GM19023 (cell line): ENCODE measurements around the gene NDST1.
"Not testable (repeated sequence)": the region's sequence is repeated elsewhere in the genome, so short reads cannot be mapped to it uniquely, and the experiment has no call there.

Experiments
- ATAC-seq: cut with Tn5 transposase; IDR thresholded peaks from one replicate; pipeline ENCODE4 v1.9.1; 2021; ENCODE audit warnings: mild to moderate bottlenecking, moderate library complexity; ENCODE audit not compliant: unreplicated experiment

Gene NDST1

GRCh38 chr5:150506571-150507473 is 1.1 kb upstream of the NDST1 start:
- ATAC-seq, result no peak

- no peak for ATAC-seq
These were observed 328 bp downstream of the NDST1 start for GRCh38 chr5:150508277-150508640.

GRCh38 chr5:150508828-150509227 is 897 bp downstream of the NDST1 start:
- ATAC-seq, result no peak

DNA sequence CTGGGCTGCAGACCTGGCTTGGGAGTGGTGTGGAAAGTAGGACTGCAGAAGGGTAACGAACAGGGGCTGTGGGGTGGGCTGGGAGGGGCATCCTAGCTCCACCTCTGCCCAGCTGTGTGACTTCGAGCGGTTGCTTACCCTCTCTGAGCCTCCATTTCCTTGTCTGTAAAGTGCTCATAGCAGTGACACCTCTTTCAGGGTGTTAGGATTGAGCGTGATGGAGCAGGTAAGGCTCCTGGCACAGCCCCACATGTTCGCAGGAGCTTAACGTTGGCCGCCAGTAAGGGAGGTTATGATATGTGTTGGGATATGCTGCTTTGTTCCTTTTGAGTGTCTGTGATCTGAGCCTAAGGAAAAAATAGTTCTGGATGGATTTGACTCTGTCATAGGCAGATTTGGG is 2.1 kb downstream of the NDST1 start:
- no peak for ATAC-seq

DNA sequence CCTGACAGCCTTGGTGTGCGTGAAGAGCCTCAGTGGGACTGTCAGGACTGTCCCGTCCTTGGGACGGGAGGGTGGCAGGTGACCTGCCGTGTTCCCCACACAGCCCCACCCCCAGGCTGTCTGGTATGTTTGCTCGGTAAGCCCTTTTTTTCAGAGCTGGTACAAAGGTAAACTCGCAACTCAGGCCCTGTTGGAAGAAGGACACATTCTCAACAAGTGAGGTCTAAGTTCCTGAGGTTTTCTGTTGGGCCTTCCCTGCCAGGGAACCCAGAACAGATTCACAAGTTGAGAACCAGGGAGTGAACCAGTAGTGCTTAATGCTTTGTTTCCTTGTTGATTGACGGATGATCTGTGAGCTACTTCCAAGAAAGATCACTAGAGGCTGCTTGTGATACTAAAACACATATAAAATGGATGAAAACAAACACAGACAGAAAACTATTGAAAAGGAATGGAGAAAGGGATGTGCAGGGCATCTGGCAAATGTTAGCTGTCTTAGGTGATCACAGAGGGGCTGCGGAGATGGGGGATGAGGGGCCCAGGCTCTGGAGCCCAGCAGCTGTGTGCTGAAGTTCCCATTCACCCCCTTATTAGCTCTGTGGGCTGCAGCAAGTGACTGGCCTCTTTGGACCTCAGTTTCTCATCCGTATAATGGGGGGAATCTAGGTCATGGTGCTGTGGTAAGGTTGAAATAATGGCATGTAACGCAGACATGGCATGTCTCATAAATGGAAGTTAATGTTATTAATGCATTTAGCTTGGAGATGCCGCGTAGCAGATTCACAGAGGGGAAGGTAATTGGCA is 2.7 kb downstream of the NDST1 start:
- no peak for ATAC-seq

DNA sequence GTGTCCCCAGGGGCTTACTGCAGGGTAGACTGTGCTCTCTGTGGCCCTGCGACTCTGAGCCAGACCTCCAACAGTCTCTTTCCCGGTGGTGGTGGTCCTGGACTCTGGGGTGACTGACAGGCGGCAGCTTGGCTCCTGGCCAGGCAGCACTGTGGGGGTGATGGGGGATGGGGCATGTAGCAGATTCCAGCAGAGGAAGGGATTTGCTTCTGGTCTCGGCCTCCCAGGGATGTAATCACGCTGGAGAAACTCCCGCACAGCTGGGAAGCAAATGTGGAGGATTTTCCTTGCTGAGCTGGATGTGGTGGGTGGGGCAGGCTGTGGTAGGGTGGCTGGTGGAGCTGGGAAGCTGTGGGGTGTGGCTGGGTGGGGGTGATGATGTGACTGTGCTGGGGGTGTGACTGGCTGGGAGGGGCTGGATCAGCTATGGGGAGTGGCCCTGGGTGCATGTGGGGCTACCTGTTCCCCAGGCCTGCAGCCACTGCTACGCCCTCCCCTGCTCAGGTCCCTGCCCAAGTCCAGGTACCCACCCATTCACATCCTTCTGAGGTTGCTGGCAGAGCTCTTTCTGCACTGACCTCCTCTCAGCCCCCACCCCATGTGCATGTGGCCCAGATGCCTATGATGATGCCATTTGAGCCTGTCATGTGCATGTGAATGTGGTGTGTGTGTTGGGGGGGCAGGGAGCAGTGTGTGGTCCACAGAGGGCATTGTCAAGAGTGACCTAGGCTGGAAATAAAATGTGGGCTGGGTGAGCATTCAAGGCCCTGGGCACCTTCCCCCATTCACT is 3.8 kb downstream of the NDST1 start:
- no peak for ATAC-seq

- ATAC-seq, result no peak
These were observed 4.4 kb downstream of the NDST1 start for GRCh38 chr5:150512368-150512747.

DNA sequence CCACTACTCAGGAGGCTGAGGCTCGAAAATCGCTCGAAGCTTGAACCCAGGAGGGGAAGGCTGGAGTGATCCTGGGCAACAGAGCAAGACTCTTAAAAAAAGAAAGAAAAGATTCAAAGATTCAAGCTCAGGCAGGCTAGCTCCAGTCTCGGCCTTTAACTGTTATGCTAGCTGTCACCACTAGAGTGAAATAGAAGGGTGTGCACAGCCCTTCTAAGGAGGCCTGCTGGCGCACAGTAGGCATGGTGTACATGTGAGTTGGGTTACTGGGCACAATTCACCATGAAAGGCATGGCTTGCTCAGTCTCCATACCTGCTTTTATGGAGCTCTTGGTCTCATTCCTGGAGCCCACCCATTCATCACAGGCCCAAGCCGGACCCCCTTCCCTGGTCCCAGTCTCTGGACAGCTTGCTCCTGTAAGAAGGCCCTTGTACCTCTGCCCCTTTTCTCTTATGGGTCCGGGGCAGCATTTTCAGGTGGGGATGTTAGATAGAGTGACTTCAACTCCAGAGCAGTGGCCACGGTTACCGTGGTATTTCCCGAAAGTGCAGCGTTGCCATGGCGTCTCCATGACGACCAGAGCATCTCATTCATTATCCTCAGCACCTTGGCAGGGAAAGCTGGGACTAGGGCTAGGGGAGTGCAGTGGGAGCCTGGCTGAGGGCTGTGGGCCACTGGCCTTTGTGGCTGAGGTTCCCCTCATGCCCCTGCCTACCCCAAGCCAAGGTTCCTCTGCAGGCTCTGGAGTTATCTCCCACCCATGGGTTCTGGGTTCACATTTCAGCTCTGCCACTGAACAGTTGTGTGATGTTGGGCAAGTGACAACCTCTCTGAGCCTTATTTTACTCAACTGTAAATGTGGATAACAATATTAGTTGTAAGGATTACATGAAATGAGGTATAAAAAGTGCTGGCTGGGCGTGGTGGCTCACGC is 5.7 kb downstream of the NDST1 start:
- no peak for ATAC-seq

DNA sequence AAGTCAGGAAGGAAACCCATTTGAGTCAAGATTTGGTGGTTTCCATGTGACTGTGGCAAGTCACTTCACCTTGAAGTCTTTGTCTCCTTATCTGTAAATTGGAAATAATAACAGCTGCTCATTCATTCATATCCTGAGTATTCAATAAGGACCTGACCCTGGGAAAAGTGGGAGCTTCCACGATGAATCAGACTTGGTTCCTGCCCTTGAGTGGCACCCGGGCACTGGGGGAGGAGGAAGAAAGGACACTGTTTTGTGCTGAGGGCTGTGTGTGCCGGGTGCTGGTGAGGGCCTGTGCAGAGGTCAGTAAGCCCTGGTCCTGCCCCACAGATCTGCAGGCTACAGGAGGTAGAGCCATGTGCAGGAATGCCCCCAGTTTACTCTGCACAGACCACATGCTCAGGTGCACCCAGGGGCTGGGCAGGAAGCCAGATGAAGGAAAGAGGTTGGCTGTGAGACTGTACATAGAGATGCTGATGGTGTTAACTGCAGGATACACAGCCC is 6.8 kb downstream of the NDST1 start:
- ATAC-seq, result no peak

GRCh38 chr5:150515446-150515845 is 7.5 kb downstream of the NDST1 start:
- ATAC-seq, result no peak

DNA sequence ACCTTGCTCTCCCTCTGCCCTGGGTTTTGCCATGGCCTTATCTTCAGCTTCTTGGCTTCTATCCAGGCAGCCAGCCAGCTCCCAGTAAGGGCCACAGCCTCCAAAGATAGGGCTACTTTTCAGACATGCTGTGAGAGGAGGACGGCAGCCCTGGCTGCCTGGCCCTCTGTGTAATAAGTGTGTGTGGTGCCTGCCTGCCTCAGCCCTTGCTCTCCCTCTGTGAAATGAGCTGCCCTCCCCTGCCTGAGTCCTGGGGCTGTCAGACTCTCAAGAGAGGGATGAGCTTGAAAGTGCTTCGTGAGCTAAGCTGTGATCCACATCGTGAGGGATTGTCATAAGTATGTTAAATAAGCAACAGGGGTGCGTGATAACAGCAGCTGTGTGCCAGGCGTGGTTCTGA is 8.1 kb downstream of the NDST1 start:
- no peak for ATAC-seq

GRCh38 chr5:150517272-150518152 is 9.6 kb downstream of the NDST1 start:
- ATAC-seq, result no peak

DNA sequence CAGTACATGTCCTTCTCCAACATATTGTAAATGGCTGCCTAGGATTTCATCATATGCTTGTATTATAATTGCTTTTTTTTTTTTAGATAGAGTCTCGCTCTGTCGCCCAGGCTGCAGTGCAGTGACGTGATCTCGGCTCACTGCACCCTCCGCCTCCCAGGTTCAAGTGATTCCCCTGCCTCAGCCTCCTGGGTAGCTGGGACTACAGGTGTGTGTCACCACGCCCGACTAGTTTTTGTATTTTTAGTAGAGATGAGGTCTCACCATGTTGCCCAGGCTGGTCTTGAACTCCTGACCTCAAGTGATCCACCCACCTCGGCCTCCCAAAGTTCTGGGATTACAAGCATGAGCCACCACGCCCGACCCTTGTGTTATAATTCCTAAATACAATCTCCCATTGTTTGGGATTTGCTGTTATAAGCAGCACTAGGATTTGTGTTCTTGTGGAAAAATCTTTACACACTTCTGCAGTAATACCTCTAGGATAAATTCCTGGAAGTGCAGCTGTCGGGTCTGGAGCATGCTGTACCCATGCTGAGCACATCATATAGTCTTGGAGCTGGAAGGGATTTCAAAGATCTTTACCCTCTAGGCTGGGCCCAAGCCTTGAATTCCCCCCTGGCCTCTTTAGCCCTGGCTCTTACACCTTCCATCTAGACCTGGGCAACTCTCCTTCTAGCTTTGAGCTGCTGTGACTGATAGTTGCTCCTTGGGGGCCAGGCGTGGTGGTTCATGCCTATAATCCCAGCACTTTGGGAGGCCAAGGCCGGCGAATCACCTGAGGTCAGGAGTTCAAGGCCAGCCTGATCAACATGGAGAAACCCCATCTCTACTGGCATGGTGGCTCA is 11.0 kb downstream of the NDST1 start:
- ATAC-seq, result not testable (repeated sequence)

DNA sequence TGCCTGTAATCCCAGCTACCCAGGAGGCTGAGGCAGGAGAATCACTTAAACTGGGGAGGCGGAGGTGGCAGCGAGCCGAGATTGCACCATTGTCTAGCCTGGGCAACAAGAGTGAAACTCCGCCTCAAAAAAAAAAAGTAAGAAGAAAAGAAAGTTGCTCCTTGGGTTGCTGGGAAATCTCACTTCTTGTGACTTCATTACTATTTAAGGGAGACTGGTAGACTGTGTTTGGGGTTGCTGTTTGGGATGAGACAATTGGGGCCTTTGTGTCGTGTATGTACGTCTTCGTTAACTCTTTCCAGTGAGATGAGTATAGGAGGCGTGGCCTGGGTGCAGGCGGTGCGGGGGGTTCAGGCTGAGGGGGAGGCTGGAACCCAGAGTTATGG is 11.6 kb downstream of the NDST1 start:
- no peak for ATAC-seq

- ATAC-seq, result no peak
These were observed 12.0 kb downstream of the NDST1 start for GRCh38 chr5:150519978-150520377.

GRCh38 chr5:150520747-150521521 is 13.0 kb downstream of the NDST1 start:
- no peak for ATAC-seq

DNA sequence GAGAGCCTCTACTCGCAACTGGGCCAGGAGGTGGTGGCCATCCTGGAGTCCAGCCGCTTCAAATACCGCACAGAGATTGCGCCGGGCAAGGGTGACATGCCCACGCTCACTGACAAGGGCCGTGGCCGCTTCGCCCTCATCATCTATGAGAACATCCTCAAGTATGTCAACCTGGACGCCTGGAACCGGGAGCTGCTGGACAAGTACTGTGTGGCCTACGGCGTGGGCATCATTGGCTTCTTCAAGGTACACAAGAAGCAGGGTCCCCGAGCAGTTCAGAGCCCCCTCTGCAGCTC is 13.5 kb downstream of the NDST1 start:
- ATAC-seq, result no peak
